NB4 (cell line): Measurements from ENCODE around the gene BCL2.

Experiments
- DNase-seq: peaks from one replicate; pipeline ENCODE4 v3.0.0; 2010; ENCODE audit warnings: low read depth
- H3K4me3 ChIP-seq: one replicate; pipeline ENCODE4 v1.5.1; 2011; ENCODE audit warnings: mild to moderate bottlenecking, low read depth, low read length, moderate library complexity
- MYC ChIP-seq: IDR thresholded peaks from 2 replicates; pipeline ENCODE4 v1.6.1; 2011; ENCODE audit warnings: low read depth, low read length
- POLR2A ChIP-seq: IDR thresholded peaks from 2 replicates; pipeline ENCODE4 v1.6.1; 2011; ENCODE audit warnings: mild to moderate bottlenecking; ENCODE audit not compliant: insufficient read length; ENCODE audit errors: extremely low read depth
- TF ChIP-seq, protein P1 (sequence below): IDR thresholded peaks from 2 replicates; pipeline ENCODE4 v1.6.1; 2011; ENCODE audit warnings: low read depth, low read length
- TF ChIP-seq, protein P2 (sequence below): IDR thresholded peaks from one replicate; pipeline ENCODE4 v1.5.1; 2012; ENCODE audit warnings: low read depth, low read length

Gene BCL2

DNA sequence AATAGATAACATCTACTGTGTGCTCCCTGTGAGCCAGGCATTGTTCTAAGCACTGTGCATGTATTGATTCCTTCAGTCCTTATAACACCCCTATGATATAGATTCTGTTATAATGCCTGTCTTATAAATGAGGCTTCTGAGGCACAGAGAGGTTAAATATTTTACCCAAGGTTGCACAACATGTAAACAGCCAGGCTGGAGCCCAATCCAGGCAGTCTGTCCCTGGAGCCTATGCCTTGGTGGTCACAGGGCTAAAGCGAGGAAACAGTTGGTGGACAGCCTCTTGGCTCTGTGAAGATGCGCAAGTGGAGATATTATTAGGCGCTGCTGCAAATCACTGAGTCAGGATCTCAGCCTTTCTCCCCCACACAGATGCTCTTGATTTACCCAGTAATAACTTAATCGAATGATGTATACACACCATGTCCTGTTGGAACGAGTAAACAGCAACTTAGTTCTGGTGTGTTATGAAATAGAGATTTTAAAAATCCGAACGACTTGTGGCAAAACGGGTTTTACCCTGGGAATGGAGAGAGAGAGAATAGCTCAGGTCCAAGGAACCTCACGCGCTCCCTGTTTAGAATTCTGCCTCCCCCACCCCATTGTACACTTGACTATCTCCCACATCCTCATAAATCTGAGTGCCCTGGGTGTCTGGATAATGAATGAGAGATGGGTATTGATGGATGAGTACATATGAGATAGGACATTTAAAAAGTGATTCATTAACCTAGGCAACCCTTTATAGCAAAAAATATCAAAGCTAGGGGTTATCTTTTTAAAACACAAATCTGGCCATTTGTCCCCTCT, 231.9 kb downstream of the BCL2 start:
- no peak overlapping the region for H3K4me3 ChIP-seq
- TF ChIP-seq POLR2A (no peak), MYC (no peak)
- TF ChIP-seq, protein P1, sequence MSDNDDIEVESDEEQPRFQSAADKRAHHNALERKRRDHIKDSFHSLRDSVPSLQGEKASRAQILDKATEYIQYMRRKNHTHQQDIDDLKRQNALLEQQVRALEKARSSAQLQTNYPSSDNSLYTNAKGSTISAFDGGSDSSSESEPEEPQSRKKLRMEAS = no peak
- TF ChIP-seq, protein P2, sequence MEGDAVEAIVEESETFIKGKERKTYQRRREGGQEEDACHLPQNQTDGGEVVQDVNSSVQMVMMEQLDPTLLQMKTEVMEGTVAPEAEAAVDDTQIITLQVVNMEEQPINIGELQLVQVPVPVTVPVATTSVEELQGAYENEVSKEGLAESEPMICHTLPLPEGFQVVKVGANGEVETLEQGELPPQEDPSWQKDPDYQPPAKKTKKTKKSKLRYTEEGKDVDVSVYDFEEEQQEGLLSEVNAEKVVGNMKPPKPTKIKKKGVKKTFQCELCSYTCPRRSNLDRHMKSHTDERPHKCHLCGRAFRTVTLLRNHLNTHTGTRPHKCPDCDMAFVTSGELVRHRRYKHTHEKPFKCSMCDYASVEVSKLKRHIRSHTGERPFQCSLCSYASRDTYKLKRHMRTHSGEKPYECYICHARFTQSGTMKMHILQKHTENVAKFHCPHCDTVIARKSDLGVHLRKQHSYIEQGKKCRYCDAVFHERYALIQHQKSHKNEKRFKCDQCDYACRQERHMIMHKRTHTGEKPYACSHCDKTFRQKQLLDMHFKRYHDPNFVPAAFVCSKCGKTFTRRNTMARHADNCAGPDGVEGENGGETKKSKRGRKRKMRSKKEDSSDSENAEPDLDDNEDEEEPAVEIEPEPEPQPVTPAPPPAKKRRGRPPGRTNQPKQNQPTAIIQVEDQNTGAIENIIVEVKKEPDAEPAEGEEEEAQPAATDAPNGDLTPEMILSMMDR = no peak
- no peak for DNase-seq

DNA sequence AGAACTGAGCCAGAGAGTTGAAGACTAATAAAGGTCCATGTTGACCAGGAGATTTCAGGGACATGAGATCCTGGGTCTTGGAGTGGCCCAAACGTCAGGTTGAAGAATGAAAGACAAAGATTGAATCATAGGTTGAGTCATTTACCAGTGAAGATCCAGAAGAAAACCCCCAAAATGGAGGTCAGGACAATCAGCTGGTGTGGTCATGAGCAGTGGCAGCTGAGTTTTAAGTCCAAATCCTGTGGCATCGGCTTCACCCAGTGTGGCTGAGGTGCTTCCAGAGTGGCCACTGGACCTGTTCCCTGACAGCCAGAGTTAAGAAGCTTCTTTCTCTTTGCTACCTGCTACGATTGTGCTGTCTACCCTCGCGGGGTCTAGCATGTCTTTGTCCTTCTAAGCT, 234.0 kb downstream of the BCL2 start:
- H3K4me3 ChIP-seq = no peak overlapping the region
- DNase-seq = no peak
- TF ChIP-seq, protein P1 = no peak

DNA sequence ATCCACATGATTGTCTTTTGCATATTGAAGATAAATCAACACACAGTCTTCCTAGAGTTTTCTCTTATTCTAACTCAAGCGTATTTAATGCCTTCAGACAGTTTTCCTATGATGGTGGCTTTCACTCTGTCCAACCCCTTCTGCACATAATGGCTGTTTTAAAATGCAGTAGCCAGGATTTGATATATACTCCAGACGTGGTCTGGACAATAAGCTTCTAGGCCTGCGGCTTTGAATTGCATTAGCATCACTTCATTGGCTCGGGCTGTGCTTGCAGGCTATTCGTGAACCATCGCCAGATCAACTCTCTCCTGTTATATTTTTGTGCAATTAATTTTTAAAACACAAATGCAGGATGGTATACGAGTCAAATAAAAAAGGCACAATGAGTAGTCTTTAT, 235.3 kb downstream of the BCL2 start:
- TF ChIP-seq MYC (no peak), POLR2A (no peak)
- TF ChIP-seq, protein P1 = no peak
- TF ChIP-seq, protein P2 = no peak
- no peak for DNase-seq

DNA sequence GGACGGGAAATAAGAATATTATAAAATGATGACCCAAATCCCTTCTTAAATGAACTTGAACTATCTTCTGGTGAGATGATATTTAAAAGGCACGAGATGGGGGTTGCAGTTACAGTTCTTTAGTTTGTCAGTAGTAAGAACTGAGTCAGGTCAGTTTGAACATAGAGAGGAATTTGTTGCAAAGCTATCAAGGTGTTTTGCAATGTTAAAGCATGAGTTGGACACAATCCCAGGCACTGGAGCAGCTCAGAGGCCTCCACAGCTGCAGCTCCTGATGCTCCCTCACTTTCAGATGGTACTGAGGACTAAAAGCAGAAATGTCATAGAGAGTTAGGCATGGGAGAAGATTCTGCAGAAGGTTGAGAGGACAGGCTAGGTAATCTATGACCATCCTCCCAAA, 236.0 kb downstream of the BCL2 start:
- H3K4me3 ChIP-seq = no peak overlapping the region
- no peak for DNase-seq
- no peak for TF ChIP-seq MYC
- TF ChIP-seq, protein P1 = no peak
- TF ChIP-seq, protein P2 = no peak
- TF ChIP-seq POLR2A = no peak

More for the DNA sequence above, 235.3 kb downstream of the BCL2 start:
- H3K4me3 ChIP-seq = no peak overlapping the region

DNA sequence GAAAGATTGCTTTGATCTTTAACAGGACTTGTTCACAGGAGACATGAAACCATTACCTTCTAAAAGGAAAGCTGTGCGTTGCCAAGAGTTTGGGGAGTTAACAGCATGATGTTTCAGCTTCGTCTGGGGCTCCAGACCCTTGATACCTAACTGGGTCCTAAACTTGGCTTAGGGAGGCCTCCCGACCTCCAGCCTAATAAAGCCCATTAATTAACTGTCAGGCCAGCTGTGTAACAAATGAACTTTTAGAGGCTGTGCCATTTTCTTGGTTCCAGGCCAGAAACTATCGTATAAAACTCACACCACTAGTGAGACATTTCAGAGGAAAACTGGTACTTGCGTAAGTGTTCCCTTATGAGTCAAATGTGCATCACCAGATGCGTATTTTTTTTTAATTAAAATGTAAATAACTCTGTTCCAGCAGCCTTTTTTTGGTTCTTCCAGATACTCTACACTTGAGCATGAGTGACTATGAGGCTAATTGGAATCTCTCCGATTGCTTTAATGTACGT, 236.5 kb downstream of the BCL2 start:
- TF ChIP-seq POLR2A = no peak
- TF ChIP-seq, protein P1 = no peak
- no peak for TF ChIP-seq MYC
- TF ChIP-seq, protein P2 = no peak
- no peak for DNase-seq
- H3K4me3 ChIP-seq = no peak overlapping the region

DNA sequence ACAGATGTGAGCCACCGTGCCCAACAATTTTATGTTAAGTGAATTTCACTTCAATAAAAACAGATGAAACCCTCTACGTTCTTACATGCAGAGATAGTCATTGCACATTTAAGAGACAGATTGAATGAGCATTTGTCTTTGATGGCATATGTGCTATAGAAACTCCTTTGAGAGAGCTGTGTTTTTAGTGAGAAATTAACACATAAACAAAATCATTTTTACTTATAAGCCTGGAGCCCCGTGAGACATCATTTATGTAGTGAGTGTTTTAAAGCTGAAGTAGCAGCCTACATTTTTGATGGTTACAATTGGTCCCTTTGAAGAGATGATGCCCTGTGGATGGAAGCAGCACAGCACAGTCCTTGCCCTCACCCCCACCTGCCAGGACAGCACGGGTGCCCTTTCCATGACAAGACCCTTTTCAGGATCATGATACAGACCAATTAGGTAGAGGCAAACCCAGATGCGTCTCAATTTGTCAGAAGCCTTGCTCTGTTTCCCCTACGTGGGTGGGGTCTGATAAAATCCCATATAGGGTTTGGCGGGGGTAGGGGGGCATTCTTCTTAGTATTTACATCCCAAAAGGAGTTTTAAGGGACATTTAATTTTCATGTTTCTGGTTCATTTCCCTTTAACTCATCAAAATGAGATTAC, 237.1 kb downstream of the BCL2 start:
- no peak for TF ChIP-seq MYC
- TF ChIP-seq, protein P1 = no peak
- TF ChIP-seq, protein P2 = no peak
- TF ChIP-seq POLR2A = no peak
- DNase-seq = no peak
- no peak overlapping the region for H3K4me3 ChIP-seq
